HCT116 (cell line): Measurements from ENCODE around the gene OBSCN.

ENCODE experiments used
- POLR2A ChIP-seq: IDR thresholded peaks from 2 replicates; pipeline ENCODE4 v1.7.0; 2011; ENCODE audit warnings: borderline replicate concordance; ENCODE audit not compliant: insufficient read depth, insufficient read length; ENCODE audit errors: extremely low read depth
- ZFX ChIP-seq: fragments of 450-650 bp; IDR thresholded peaks from 2 replicates; pipeline ENCODE4 v1.6.1; 2017
- TF ChIP-seq, protein P1 (sequence below): IDR thresholded peaks from 2 replicates; pipeline ENCODE4 v1.6.1; 2012
- TF ChIP-seq, protein P2 (sequence below): IDR thresholded peaks from 2 replicates; pipeline ENCODE4 v1.6.1; 2012; ENCODE audit warnings: low read depth

DNA sequence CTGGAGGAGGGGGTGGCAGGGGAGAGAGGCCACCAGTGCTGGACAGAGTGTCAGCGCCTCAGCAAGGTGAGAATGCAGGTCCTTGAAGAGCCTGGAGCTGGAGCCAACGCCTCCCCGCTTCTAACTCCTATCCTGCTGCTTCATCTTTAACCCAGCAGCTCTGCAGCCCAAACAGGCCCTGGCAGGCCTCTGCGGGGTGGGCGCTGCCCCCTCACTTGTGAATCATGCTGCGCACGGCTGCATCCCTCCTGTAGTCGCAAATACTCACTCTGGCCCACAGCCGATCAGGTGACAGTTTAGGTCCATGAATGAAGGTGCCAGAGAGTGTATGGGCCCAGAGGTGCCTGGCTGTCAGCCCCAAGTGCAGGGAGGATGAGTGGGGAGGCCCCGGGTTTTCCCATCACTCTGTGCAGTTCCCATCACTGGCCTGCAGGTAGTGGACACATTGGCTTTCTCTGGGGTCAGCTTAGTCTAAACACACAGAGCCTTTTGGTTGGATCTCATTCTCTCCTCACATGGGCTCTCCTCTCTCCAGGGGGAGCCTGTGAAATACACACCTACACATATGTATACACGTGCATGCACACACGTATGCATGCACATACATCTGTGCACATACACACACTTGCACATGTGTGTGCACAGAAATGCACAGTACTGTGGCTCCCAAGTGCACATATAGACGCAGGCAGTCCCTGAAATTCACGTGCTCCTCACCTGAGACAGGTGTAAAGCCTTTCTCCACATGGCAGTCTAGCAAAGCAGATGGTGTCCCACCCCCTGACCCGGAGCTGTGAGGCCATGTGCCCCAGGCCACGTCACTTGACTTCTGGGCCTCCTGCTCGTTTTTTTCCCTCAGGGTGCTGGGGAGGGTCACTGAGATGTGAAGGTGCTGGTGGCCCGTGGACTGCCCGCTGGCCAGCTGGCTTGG, 146.8 kb downstream of the OBSCN start:
- TF ChIP-seq, protein P1, sequence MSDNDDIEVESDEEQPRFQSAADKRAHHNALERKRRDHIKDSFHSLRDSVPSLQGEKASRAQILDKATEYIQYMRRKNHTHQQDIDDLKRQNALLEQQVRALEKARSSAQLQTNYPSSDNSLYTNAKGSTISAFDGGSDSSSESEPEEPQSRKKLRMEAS, result no peak
- TF ChIP-seq POLR2A (no peak), ZFX (no peak)
- TF ChIP-seq, protein P2, sequence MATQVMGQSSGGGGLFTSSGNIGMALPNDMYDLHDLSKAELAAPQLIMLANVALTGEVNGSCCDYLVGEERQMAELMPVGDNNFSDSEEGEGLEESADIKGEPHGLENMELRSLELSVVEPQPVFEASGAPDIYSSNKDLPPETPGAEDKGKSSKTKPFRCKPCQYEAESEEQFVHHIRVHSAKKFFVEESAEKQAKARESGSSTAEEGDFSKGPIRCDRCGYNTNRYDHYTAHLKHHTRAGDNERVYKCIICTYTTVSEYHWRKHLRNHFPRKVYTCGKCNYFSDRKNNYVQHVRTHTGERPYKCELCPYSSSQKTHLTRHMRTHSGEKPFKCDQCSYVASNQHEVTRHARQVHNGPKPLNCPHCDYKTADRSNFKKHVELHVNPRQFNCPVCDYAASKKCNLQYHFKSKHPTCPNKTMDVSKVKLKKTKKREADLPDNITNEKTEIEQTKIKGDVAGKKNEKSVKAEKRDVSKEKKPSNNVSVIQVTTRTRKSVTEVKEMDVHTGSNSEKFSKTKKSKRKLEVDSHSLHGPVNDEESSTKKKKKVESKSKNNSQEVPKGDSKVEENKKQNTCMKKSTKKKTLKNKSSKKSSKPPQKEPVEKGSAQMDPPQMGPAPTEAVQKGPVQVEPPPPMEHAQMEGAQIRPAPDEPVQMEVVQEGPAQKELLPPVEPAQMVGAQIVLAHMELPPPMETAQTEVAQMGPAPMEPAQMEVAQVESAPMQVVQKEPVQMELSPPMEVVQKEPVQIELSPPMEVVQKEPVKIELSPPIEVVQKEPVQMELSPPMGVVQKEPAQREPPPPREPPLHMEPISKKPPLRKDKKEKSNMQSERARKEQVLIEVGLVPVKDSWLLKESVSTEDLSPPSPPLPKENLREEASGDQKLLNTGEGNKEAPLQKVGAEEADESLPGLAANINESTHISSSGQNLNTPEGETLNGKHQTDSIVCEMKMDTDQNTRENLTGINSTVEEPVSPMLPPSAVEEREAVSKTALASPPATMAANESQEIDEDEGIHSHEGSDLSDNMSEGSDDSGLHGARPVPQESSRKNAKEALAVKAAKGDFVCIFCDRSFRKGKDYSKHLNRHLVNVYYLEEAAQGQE, result no peak
